Liver (tissue), 3 donors: Measurements from ENCODE around the gene NLK.

Experiments
- EGR1 ChIP-seq, 2 donors: IDR thresholded peaks; 2 replicates each; pipeline ENCODE4 v1.6.1; 2016 to 2018; ENCODE audit warnings: antibody characterized with exemption in 2 of 2, low read depth in 2 of 2
- HNF4G ChIP-seq: IDR thresholded peaks from 2 replicates; pipeline ENCODE4 v1.6.1; 2016; ENCODE audit warnings: antibody characterized with exemption
- MAX ChIP-seq: IDR thresholded peaks from 2 replicates; pipeline ENCODE4 v1.6.1; 2016; ENCODE audit warnings: antibody characterized with exemption
- NR2F2 ChIP-seq: IDR thresholded peaks from 2 replicates; pipeline ENCODE4 v1.6.1; 2016; ENCODE audit warnings: antibody characterized with exemption
- RXRA ChIP-seq, 2 donors: IDR thresholded peaks; 2 replicates each; pipeline ENCODE4 v1.6.1; 2017 to 2018; ENCODE audit warnings: antibody characterized with exemption in 2 of 2, mild to moderate bottlenecking in 1 of 2
- SP1 ChIP-seq: IDR thresholded peaks from 2 replicates; pipeline ENCODE4 v1.6.1; 2018; ENCODE audit warnings: antibody characterized with exemption, mild to moderate bottlenecking
- TAF1 ChIP-seq: conservative IDR thresholded peaks from 2 replicates; pipeline ENCODE4 v1.6.1; 2016; ENCODE audit warnings: antibody characterized with exemption, mild to moderate bottlenecking
- TF ChIP-seq, protein P1 (sequence below): fragments of 150-350 bp; IDR thresholded peaks from 2 replicates; pipeline ENCODE4 v1.5.1; 2017; ENCODE audit warnings: improper control_type of control experiment, low read depth, low read length; ENCODE audit not compliant: missing input control
- TF ChIP-seq, protein P2 (sequence below): IDR thresholded peaks from 2 replicates; pipeline ENCODE4 v1.6.1; 2016; ENCODE audit warnings: antibody characterized with exemption
- TF ChIP-seq, protein P3 (sequence below): IDR thresholded peaks from 2 replicates; pipeline ENCODE4 v1.6.1; 2016; ENCODE audit warnings: antibody characterized with exemption, mild to moderate bottlenecking
- donor health status: healthy.
- donor health status: healthy.

DNA sequence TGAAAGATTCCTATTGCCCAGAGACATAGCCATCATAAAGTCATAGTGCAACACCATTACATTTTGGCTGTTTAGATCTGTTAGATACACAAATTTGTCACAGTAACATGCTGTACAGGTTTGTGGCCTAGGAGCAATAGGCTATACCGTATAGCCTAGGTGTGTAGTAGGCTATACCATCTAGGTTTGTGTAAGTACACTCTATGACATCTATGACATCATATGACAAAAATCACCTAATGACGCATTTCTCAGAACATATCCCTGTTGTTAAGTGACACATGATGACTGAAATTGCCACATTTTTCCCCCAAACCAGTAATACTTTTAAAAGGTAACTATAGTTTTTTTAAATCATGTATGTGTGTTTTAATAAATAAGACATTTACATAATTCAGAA is 43.3 kb downstream of the NLK start:
- TF ChIP-seq NR2F2 (no peak), RXRA (IDR thresholded peaks at IDR 0.05) (no peak), TAF1 (no peak), MAX (no peak), EGR1 (IDR thresholded peaks at IDR 0.05; ENCODE audit: low read depth in 2 of 2) (no peak), SP1 (no peak), HNF4G (no peak)
- TF ChIP-seq, protein P1, sequence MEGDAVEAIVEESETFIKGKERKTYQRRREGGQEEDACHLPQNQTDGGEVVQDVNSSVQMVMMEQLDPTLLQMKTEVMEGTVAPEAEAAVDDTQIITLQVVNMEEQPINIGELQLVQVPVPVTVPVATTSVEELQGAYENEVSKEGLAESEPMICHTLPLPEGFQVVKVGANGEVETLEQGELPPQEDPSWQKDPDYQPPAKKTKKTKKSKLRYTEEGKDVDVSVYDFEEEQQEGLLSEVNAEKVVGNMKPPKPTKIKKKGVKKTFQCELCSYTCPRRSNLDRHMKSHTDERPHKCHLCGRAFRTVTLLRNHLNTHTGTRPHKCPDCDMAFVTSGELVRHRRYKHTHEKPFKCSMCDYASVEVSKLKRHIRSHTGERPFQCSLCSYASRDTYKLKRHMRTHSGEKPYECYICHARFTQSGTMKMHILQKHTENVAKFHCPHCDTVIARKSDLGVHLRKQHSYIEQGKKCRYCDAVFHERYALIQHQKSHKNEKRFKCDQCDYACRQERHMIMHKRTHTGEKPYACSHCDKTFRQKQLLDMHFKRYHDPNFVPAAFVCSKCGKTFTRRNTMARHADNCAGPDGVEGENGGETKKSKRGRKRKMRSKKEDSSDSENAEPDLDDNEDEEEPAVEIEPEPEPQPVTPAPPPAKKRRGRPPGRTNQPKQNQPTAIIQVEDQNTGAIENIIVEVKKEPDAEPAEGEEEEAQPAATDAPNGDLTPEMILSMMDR = no peak
- TF ChIP-seq, protein P2, sequence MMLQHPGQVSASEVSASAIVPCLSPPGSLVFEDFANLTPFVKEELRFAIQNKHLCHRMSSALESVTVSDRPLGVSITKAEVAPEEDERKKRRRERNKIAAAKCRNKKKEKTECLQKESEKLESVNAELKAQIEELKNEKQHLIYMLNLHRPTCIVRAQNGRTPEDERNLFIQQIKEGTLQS = no peak
- TF ChIP-seq, protein P3, sequence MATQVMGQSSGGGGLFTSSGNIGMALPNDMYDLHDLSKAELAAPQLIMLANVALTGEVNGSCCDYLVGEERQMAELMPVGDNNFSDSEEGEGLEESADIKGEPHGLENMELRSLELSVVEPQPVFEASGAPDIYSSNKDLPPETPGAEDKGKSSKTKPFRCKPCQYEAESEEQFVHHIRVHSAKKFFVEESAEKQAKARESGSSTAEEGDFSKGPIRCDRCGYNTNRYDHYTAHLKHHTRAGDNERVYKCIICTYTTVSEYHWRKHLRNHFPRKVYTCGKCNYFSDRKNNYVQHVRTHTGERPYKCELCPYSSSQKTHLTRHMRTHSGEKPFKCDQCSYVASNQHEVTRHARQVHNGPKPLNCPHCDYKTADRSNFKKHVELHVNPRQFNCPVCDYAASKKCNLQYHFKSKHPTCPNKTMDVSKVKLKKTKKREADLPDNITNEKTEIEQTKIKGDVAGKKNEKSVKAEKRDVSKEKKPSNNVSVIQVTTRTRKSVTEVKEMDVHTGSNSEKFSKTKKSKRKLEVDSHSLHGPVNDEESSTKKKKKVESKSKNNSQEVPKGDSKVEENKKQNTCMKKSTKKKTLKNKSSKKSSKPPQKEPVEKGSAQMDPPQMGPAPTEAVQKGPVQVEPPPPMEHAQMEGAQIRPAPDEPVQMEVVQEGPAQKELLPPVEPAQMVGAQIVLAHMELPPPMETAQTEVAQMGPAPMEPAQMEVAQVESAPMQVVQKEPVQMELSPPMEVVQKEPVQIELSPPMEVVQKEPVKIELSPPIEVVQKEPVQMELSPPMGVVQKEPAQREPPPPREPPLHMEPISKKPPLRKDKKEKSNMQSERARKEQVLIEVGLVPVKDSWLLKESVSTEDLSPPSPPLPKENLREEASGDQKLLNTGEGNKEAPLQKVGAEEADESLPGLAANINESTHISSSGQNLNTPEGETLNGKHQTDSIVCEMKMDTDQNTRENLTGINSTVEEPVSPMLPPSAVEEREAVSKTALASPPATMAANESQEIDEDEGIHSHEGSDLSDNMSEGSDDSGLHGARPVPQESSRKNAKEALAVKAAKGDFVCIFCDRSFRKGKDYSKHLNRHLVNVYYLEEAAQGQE = no peak
